C4-2B (cell line): ENCODE results near the gene PVRIG.
"Not testable (repeated sequence)": the region's sequence is repeated elsewhere in the genome, so short reads cannot be mapped to it uniquely, and the experiment has no call there.

Experiments
- ZFX ChIP-seq: fragments of 450-650 bp; IDR thresholded peaks from 2 replicates; pipeline ENCODE4 v1.6.1; 2017
- TF ChIP-seq, protein P1 (sequence below): fragments of 450-650 bp; conservative IDR thresholded peaks from 2 replicates; pipeline ENCODE4 v1.5.1; 2017; ENCODE audit warnings: mild to moderate bottlenecking

DNA sequence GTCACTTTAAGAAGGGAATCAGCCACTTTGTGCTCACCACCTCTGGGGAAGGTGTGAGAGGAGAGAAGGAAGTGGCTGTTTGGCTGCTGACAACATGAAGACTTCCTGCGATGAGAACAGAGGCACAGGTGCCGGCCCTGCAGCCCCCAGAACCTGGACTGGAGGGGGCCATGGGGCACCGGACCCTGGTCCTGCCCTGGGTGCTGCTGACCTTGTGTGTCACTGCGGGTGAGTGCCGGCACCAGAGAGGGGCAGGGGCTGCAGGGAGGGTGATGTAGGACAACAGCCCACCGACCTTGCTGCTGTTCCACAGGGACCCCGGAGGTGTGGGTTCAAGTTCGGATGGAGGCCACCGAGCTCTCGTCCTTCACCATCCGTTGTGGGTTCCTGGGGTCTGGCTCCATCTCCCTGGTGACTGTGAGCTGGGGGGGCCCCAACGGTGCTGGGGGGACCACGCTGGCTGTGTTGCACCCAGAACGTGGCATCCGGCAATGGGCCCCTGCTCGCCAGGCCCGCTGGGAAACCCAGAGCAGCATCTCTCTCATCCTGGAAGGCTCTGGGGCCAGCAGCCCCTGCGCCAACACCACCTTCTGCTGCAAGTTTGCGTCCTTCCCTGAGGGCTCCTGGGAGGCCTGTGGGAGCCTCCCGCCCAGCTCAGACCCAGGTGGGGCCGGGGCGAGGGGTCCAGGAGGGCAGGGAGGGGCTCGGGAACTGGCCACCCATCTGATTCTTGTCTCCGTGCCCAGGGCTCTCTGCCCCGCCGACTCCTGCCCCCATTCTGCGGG, at the start of gene PVRIG:
- TF ChIP-seq, protein P1, sequence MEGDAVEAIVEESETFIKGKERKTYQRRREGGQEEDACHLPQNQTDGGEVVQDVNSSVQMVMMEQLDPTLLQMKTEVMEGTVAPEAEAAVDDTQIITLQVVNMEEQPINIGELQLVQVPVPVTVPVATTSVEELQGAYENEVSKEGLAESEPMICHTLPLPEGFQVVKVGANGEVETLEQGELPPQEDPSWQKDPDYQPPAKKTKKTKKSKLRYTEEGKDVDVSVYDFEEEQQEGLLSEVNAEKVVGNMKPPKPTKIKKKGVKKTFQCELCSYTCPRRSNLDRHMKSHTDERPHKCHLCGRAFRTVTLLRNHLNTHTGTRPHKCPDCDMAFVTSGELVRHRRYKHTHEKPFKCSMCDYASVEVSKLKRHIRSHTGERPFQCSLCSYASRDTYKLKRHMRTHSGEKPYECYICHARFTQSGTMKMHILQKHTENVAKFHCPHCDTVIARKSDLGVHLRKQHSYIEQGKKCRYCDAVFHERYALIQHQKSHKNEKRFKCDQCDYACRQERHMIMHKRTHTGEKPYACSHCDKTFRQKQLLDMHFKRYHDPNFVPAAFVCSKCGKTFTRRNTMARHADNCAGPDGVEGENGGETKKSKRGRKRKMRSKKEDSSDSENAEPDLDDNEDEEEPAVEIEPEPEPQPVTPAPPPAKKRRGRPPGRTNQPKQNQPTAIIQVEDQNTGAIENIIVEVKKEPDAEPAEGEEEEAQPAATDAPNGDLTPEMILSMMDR, result not testable (repeated sequence)
- TF ChIP-seq ZFX, result not testable (repeated sequence)
